ENCODE measurements around the gene AFMID. TPM values are rescaled to one million over a fixed set of nuclear protein-coding genes. Genes with fewer than 3 reads are reported as not detected.
A peak's percentile ranks its signal among the peaks of the same experiment; 100 is the strongest.

AFMID gene
- total and polyA plus RNA-seq, 2 of the 13 experiments (the other 11 are each of a cell fraction or from before 2014, with no cell fraction given) = 249 to 270 TPM

GRCh38 chr17:78144736-78145641 lies 42.2 kb upstream of the AFMID start (continued):
- TF ChIP-seq PLSCR1 (CRISPR knock-in tag; IDR thresholded peaks at IDR 0.05; ENCODE audit: borderline replicate concordance) (no peak), ZNF597 (CRISPR knock-in tag; IDR thresholded peaks at IDR 0.05) (no peak), SRY (CRISPR knock-in tag; IDR thresholded peaks at IDR 0.05) (0 out of 2 replicates have a peak, but pooled peaks have one; percentile 30), NR3C1 (CRISPR knock-in tag; IDR thresholded peaks at IDR 0.05) (no peak), ZFAT (CRISPR knock-in tag; conservative IDR thresholded peaks at IDR 0.05) (no peak), ZSCAN9 (CRISPR knock-in tag; IDR thresholded peaks at IDR 0.05; ENCODE audit: borderline replicate concordance) (peak; percentile 50; the same call in 1 of the 2 replicates)

GRCh38 chr17:78146471-78146869 lies 40.7 kb upstream of the AFMID start:
- 56% methylated on average over 7 of the region's 7 CpGs for WGBS (ENCODE audit: low lambda C conversion rate)
- FAIRE-seq = no peak
- CTCF ChIA-PET (ENCODE audit: low intra/inter-chr PET ratio, low total read pairs) = no interaction called here
- TF ChIP-seq ADNP (CRISPR knock-in tag; IDR thresholded peaks at IDR 0.05) (0 out of 2 replicates have a peak, but pooled peaks have one; percentile 42), WIZ (CRISPR knock-in tag; IDR thresholded peaks at IDR 0.05) (no peak), ZNF639 (CRISPR knock-in tag; conservative IDR thresholded peaks at IDR 0.05) (no peak), ZNF839 (CRISPR knock-in tag; IDR thresholded peaks at IDR 0.05; ENCODE audit: borderline replicate concordance) (0 out of 2 replicates have a peak, but pooled peaks have one; percentile 26), ZBTB7A (CRISPR knock-in tag; IDR thresholded peaks at IDR 0.05) (peak; percentile 31; the same call in 1 of the 2 replicates), NFIC (IDR thresholded peaks at IDR 0.05; ENCODE audit: low read length) (no peak), ZFP90 (CRISPR knock-in tag; IDR thresholded peaks at IDR 0.05; ENCODE audit: borderline replicate concordance) (no peak), ZNF335 (CRISPR knock-in tag; IDR thresholded peaks at IDR 0.05) (no peak), ZFY (CRISPR knock-in tag; IDR thresholded peaks at IDR 0.05) (no peak), ZNF773 (CRISPR knock-in tag; IDR thresholded peaks at IDR 0.05; ENCODE audit: borderline replicate concordance) (no peak), CEBPZ (IDR thresholded peaks at IDR 0.05; ENCODE audit: low read length) (no peak)

More at GRCh38 chr17:78146471-78146869, 40.7 kb upstream of the AFMID start:
- intact Hi-C loops (cut with micrococcal nuclease; ENCODE audit: unreplicated experiment) = no loop called here
- H3K9ac ChIP-seq (ENCODE audit: insufficient read depth, low read depth, low read length) = no peak overlapping the region
- no peak overlapping the region for H3K4me2 ChIP-seq (ENCODE audit: low read depth, low read length)
- no peaks in the 10 kb centered on the region for H4K20me1 ChIP-seq (ENCODE audit: insufficient read depth, low read length)
- BruUV-seq (replicated peaks) = no TSS peak
- peaks cover 89% of the 10 kb centered on the region for H3K4me1 ChIP-seq (ENCODE audit: insufficient read depth, low read length)
- peaks cover 8 to 24% of the 10 kb centered on the region in 2 experiments; a peak in 4 of 5 replicates for H3K27me3 ChIP-seq (ENCODE audit: control insufficient read depth in 1 of 2, insufficient read depth in 2 of 2, low read length in 2 of 2)
- no peak for DNase-seq (ENCODE audit: low spot score)
- POLR2A ChIA-PET = no interaction called here
- no peak for ATAC-seq
- no peaks in the 10 kb centered on the region for H3K36me3 ChIP-seq (replicated peaks in 1 of 2; ENCODE audit: control insufficient read depth in 1 of 2, insufficient read depth in 2 of 2, low read length in 2 of 2)
- in situ Hi-C loops (cut with HindIII; ENCODE audit: extremely low pct_ligation_motif_present, low pct_unique_long_range_greater_than_20kb) = no loop called here
- H2AFZ ChIP-seq (ENCODE audit: low read length) = no peak overlapping the region
- H3K4me3 ChIP-seq (replicated peaks in 1 of 3; ENCODE audit: insufficient read depth in 1 of 3, low read depth in 2 of 3, low read length in 3 of 3) = no peak overlapping the region; a peak in 1 of 6 replicates
- no peaks in the 10 kb centered on the region for H3K79me2 ChIP-seq (ENCODE audit: insufficient read depth, low read length)
- no peaks in the 10 kb centered on the region for H3K9me3 ChIP-seq (ENCODE audit: low read length)
- H3K27ac ChIP-seq (ENCODE audit: extremely low read length, insufficient read depth, low read length) = no peak overlapping the region

All from HepG2 (cell line).